Astrocyte (in vitro differentiated cells and primary cell): ENCODE results near the gene CAPRIN2. TPM values are rescaled to one million over a fixed set of nuclear protein-coding genes. Genes with fewer than 3 reads are reported as not detected.

Source experiments
- DNase-seq: peaks from one replicate; pipeline ENCODE4 v3.0.0-alpha.2; 2010; ENCODE audit warnings: low read depth
- FAIRE-seq: peaks from 2 replicates; lab custom pipeline; 2011; peaks lifted over from hg19 to GRCh38; lab: Jason Lieb, UNC
- H2AFZ ChIP-seq: 2 replicates; pipeline ENCODE4 v1.6.0; 2012; ENCODE audit warnings: low read depth, low read length, inconsistent platforms
- H3K27ac ChIP-seq: 2 replicates; pipeline ENCODE4 v1.5.1; 2011; ENCODE audit warnings: low read depth, low read length, inconsistent platforms
- H3K27me3 ChIP-seq: 2 replicates; pipeline ENCODE4 v1.6.0; 2011; ENCODE audit warnings: low read length, inconsistent platforms; ENCODE audit not compliant: insufficient read depth
- H3K36me3 ChIP-seq: 2 replicates; pipeline ENCODE4 v1.5.1; 2011; ENCODE audit warnings: low read length, inconsistent platforms; ENCODE audit not compliant: insufficient read depth
- H3K4me1 ChIP-seq: 2 replicates; pipeline ENCODE4 v1.5.1; 2011; ENCODE audit warnings: low read length, inconsistent platforms; ENCODE audit not compliant: insufficient read depth
- H3K4me2 ChIP-seq: 2 replicates; pipeline ENCODE4 v1.6.0; 2012; ENCODE audit warnings: low read length, inconsistent platforms
- H3K4me3 ChIP-seq: 2 replicates; pipeline ENCODE4 v1.5.1; 2011; ENCODE audit warnings: low read depth, mild to moderate bottlenecking, low read length, inconsistent platforms; ENCODE audit not compliant: insufficient read depth
- H3K79me2 ChIP-seq: 2 replicates; pipeline ENCODE4 v1.6.0; 2012; ENCODE audit warnings: mild to moderate bottlenecking, low read length, inconsistent platforms; ENCODE audit not compliant: insufficient read depth
- H3K9ac ChIP-seq: 2 replicates; pipeline ENCODE4 v1.6.0; 2012; ENCODE audit warnings: mild to moderate bottlenecking, low read length, inconsistent platforms
- H3K9me3 ChIP-seq: 2 replicates; pipeline ENCODE4 v1.5.1; 2012; ENCODE audit warnings: low read depth, mild to moderate bottlenecking, low read length, inconsistent platforms; ENCODE audit not compliant: insufficient read depth
- H4K20me1 ChIP-seq: 2 replicates; pipeline ENCODE4 v1.6.0; 2012; ENCODE audit warnings: low read length, inconsistent platforms; ENCODE audit not compliant: insufficient read depth
- H3K27ac Mint-ChIP-seq: one replicate; pipeline ENCODE4 v1.8.0; 2021; ENCODE audit warnings: mild to moderate bottlenecking, mixed read lengths; ENCODE audit not compliant: unreplicated experiment
- H3K27me3 Mint-ChIP-seq: one replicate; pipeline ENCODE4 v1.8.0; 2021; ENCODE audit warnings: low read depth, mixed read lengths; ENCODE audit not compliant: unreplicated experiment
- H3K36me3 Mint-ChIP-seq: one replicate; pipeline ENCODE4 v1.8.0; 2021; ENCODE audit warnings: low read depth, mixed read lengths; ENCODE audit not compliant: unreplicated experiment
- H3K4me1 Mint-ChIP-seq: one replicate; pipeline ENCODE4 v1.8.0; 2021; ENCODE audit warnings: low read depth, mixed read lengths; ENCODE audit not compliant: unreplicated experiment
- H3K4me3 Mint-ChIP-seq: one replicate; pipeline ENCODE4 v1.8.0; 2021; ENCODE audit warnings: mild to moderate bottlenecking, moderate library complexity, mixed read lengths; ENCODE audit not compliant: unreplicated experiment
- H3K9me3 Mint-ChIP-seq: one replicate; pipeline ENCODE4 v1.8.0; 2021; ENCODE audit warnings: mild to moderate bottlenecking, mixed read lengths; ENCODE audit not compliant: unreplicated experiment
- EZH2 ChIP-seq: IDR thresholded peaks from 2 replicates; pipeline ENCODE4 v1.6.1; 2012; ENCODE audit warnings: mild to moderate bottlenecking, low read length, inconsistent platforms; ENCODE audit not compliant: insufficient read depth
- total RNA-seq: library from RNA; stranded (reverse); gene quantifications from 2 replicates; pipeline ENCODE4 v1.2.1, GENCODE V29; 2021
- TF ChIP-seq, protein P1 (sequence below): IDR thresholded peaks from 2 replicates; pipeline ENCODE4 v1.5.1; 2011; ENCODE audit warnings: low read depth, mild to moderate bottlenecking, inconsistent platforms, low read length, moderate library complexity; ENCODE audit not compliant: insufficient read depth

Gene CAPRIN2
- total RNA-seq, 1 donor from 2014 or later: 23.1 TPM

DNA sequence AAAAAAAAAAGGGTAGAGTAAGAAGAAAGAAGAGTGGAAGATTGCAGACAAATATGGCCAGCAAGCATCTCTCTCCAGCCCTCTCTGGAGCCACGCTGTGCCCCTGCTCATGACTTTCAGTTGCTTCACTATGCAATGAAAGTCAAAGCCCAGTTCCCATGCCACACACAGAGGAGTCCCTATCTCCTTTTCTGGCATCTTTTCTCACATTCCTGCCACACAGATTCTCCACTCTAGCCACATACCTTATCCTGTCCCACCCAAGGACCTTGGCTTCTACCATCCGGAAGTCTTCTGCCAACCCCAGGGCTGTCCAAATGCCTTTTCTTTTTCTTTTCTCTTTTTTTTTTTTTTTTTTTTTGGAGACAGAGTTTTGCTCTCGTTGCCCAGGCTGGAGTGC lies 39.3 kb upstream of the CAPRIN2 start:
- H2AFZ ChIP-seq: no peak overlapping the region
- H3K27ac ChIP-seq: peak overlapping the region; percentile 99
- Mint-ChIP-seq H3K27me3 (no peaks in the 10 kb centered on the region), H3K36me3 (peaks cover 2% of the 10 kb centered on the region), H3K4me3 (peak overlapping the region; percentile 73), H3K9me3 (no peaks in the 10 kb centered on the region), H3K27ac (no peak overlapping the region), H3K4me1 (peaks cover 20% of the 10 kb centered on the region)
- DNase-seq: no peak
- no peak for FAIRE-seq
- H4K20me1 ChIP-seq: no peaks in the 10 kb centered on the region
- H3K27me3 ChIP-seq: no peaks in the 10 kb centered on the region
- H3K36me3 ChIP-seq: peaks cover 5% of the 10 kb centered on the region
- H3K4me1 ChIP-seq: peaks cover 36% of the 10 kb centered on the region
- TF ChIP-seq EZH2: no peak
- TF ChIP-seq, protein P1, sequence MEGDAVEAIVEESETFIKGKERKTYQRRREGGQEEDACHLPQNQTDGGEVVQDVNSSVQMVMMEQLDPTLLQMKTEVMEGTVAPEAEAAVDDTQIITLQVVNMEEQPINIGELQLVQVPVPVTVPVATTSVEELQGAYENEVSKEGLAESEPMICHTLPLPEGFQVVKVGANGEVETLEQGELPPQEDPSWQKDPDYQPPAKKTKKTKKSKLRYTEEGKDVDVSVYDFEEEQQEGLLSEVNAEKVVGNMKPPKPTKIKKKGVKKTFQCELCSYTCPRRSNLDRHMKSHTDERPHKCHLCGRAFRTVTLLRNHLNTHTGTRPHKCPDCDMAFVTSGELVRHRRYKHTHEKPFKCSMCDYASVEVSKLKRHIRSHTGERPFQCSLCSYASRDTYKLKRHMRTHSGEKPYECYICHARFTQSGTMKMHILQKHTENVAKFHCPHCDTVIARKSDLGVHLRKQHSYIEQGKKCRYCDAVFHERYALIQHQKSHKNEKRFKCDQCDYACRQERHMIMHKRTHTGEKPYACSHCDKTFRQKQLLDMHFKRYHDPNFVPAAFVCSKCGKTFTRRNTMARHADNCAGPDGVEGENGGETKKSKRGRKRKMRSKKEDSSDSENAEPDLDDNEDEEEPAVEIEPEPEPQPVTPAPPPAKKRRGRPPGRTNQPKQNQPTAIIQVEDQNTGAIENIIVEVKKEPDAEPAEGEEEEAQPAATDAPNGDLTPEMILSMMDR: no peak
- peaks cover 12% of the 10 kb centered on the region for H3K79me2 ChIP-seq
- no peaks in the 10 kb centered on the region for H3K9me3 ChIP-seq
- peak overlapping the region; percentile 96 for H3K4me2 ChIP-seq
- H3K9ac ChIP-seq: peak overlapping the region; percentile 96
- no peak overlapping the region for H3K4me3 ChIP-seq

GRCh38 chr12:30792648-30793499 lies 38.1 kb upstream of the CAPRIN2 start:
- Mint-ChIP-seq H3K9me3 (no peaks in the 10 kb centered on the region), H3K27ac (no peak overlapping the region), H3K27me3 (no peaks in the 10 kb centered on the region), H3K4me3 (no peak overlapping the region), H3K36me3 (peaks cover 2% of the 10 kb centered on the region), H3K4me1 (peaks cover 20% of the 10 kb centered on the region)
- Histone ChIP-seq H3K79me2 (peaks cover 9% of the 10 kb centered on the region), H4K20me1 (no peaks in the 10 kb centered on the region), H3K27me3 (no peaks in the 10 kb centered on the region), H3K4me1 (peaks cover 36% of the 10 kb centered on the region), H2AFZ (peak overlapping the region; percentile 30), H3K27ac (peak overlapping the region; percentile 66), H3K9ac (peak overlapping the region; percentile 22), H3K9me3 (no peaks in the 10 kb centered on the region), H3K4me2 (peak overlapping the region; percentile 46), H3K36me3 (no peaks in the 10 kb centered on the region), H3K4me3 (no peak overlapping the region)
- TF ChIP-seq, protein P1: no peak
- TF ChIP-seq EZH2: no peak
- FAIRE-seq (peak; percentile 76), DNase-seq (peak; percentile 75)

DNA sequence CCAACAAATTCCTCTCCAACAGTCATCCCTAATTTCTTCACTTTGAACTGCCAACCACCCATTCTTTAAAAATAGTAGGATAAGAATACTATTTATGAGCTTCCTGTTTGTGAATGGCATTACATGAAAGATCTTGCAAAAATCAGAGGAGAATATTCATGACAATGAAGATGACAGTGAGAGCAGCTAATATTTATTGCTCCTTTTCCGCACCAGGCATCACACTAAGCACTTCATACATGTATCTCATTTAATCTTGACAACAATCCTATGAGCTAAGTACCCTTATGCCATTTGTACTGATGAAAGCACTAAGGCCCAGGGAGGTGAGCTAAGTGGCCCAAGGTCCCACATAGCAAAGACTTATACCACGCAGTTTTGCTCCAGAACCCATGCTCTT lies 37.3 kb upstream of the CAPRIN2 start:
- Histone ChIP-seq H3K27ac (no peak overlapping the region), H3K4me2 (peak overlapping the region; percentile 46)
- no peaks in the 10 kb centered on the region for H3K27me3 Mint-ChIP-seq

More for the DNA sequence above, 37.3 kb upstream of the CAPRIN2 start:
- Histone ChIP-seq H3K79me2 (peaks cover 5% of the 10 kb centered on the region), H2AFZ (no peak overlapping the region), H4K20me1 (no peaks in the 10 kb centered on the region), H3K9me3 (no peaks in the 10 kb centered on the region), H3K4me3 (no peak overlapping the region), H3K27me3 (no peaks in the 10 kb centered on the region), H3K9ac (peak overlapping the region; percentile 22), H3K4me1 (peaks cover 36% of the 10 kb centered on the region), H3K36me3 (no peaks in the 10 kb centered on the region)
- H3K27ac Mint-ChIP-seq: no peak overlapping the region
- DNase-seq: no peak
- H3K4me1 Mint-ChIP-seq: peaks cover 20% of the 10 kb centered on the region
- H3K36me3 Mint-ChIP-seq: peaks cover 1% of the 10 kb centered on the region
- TF ChIP-seq EZH2: no peak
- TF ChIP-seq, protein P1: no peak
- no peak for FAIRE-seq
- no peaks in the 10 kb centered on the region for H3K9me3 Mint-ChIP-seq
- H3K4me3 Mint-ChIP-seq: no peak overlapping the region
